Uterus (tissue), 4 donors: Measurements from ENCODE around the gene RETSAT. TPM values are rescaled to one million over a fixed set of nuclear protein-coding genes. Genes with fewer than 3 reads are reported as not detected.

Experiments
- DNase-seq, 2 donors: peaks; one replicate each; pipeline ENCODE4 v3.0.0-alpha.2; 2019 to 2020
- H3K27ac ChIP-seq, 2 donors: fragments of 200-600 bp; sonication (generic); 1 replicate in 1 of 2; 2 replicates in 1 of 2; pipeline ENCODE4 v1.5.1; 2016 to 2018
- H3K27me3 ChIP-seq, 2 donors: fragments of 200-600 bp; sonication (generic); one replicate each; pipeline ENCODE4 v1.5.1; 2018 to 2019; ENCODE audit warnings: control low read depth in 1 of 2
- H3K36me3 ChIP-seq, 2 donors: fragments of 200-600 bp; sonication (generic); one replicate each; pipeline ENCODE4 v1.5.1; 2019; ENCODE audit warnings: control low read depth in 1 of 2
- H3K4me1 ChIP-seq, 2 donors: fragments of 200-600 bp; sonication (generic); one replicate each; pipeline ENCODE4 v1.5.1; 2018 to 2019; ENCODE audit warnings: control low read depth in 1 of 2
- H3K4me3 ChIP-seq, 2 donors: fragments of 200-600 bp; sonication (generic); 1 replicate in 1 of 2; 2 replicates in 1 of 2; pipeline ENCODE4 v1.5.1; 2018 to 2019; ENCODE audit warnings: mild to moderate bottlenecking in 1 of 2
- H3K9me3 ChIP-seq, 2 donors: fragments of 200-600 bp; sonication (generic); one replicate each; pipeline ENCODE4 v1.5.1; 2019; ENCODE audit warnings: control low read depth in 1 of 2
- POLR2A ChIP-seq, 2 donors: fragments of 450-650 bp; IDR thresholded peaks; one replicate each; pipeline ENCODE4 v1.6.1; 2016; ENCODE audit warnings: antibody characterized with exemption in 2 of 2, mild to moderate bottlenecking in 1 of 2, moderate library complexity in 1 of 2
- intact Hi-C: fragments of 100-400 bp; cut with DNase I; formaldehyde crosslinking; loops from one replicate; pipeline ENCODE4 v1.15.1; 2023; ENCODE audit warnings: low total_unique reads
- total RNA-seq, 4 donors: library from RNA; depleted of rRNA in 3 of 4; stranded (reverse); fragments of >200 nt in 3 of 4; gene quantifications; one replicate each; pipeline versions ENCODE4 v1.1.0 to v1.2.4, GENCODE V29; 2014 to 2023
- TF ChIP-seq, protein P1 (sequence below), 4 experiments: fragments of 200-600 bp in 2 of 4; fragments of 450-650 bp in 2 of 4; sonication (generic) in 2 of 4; IDR thresholded peaks; one replicate each; pipeline ENCODE4 v1.5.1; 2016 to 2019; ENCODE audit warnings: antibody characterized with exemption in 4 of 4, mild to moderate bottlenecking in 2 of 4, moderate library complexity in 1 of 4
- donor health status: DM: yes; HTN: yes; CAD: no.

Gene RETSAT
- total RNA-seq, 4 donors from 2014 or later = 28.0 to 34.1 (median 31.9) TPM

DNA sequence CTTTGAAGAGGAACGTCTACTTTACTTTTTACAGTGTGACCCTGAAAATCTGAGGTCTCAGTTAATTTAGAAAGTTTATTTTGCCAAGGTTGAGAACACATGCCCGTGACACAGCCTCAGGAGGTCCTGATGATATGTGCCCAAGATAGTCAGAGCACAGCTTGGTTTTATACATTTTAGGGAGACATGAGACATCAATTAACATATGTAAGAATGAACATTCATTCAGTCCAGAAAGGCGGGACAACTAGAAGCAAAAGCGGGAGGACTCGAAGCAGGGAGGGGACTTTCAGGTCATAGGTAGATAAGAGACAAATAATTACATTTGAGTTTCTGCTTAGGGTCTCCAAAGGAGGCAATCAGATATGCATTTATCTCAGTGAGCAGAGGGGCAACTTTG lies 23.9 kb upstream of the RETSAT start:
- intact Hi-C loops = no loop called here
- H3K4me1 ChIP-seq = no peaks in the 10 kb centered on the region
- H3K4me3 ChIP-seq = no peak overlapping the region
- no peaks in the 10 kb centered on the region for H3K27me3 ChIP-seq
- H3K9me3 ChIP-seq = no peaks in the 10 kb centered on the region
- H3K27ac ChIP-seq = no peak overlapping the region
- no peak for TF ChIP-seq POLR2A (IDR thresholded peaks at IDR 0.05)
- TF ChIP-seq, protein P1, sequence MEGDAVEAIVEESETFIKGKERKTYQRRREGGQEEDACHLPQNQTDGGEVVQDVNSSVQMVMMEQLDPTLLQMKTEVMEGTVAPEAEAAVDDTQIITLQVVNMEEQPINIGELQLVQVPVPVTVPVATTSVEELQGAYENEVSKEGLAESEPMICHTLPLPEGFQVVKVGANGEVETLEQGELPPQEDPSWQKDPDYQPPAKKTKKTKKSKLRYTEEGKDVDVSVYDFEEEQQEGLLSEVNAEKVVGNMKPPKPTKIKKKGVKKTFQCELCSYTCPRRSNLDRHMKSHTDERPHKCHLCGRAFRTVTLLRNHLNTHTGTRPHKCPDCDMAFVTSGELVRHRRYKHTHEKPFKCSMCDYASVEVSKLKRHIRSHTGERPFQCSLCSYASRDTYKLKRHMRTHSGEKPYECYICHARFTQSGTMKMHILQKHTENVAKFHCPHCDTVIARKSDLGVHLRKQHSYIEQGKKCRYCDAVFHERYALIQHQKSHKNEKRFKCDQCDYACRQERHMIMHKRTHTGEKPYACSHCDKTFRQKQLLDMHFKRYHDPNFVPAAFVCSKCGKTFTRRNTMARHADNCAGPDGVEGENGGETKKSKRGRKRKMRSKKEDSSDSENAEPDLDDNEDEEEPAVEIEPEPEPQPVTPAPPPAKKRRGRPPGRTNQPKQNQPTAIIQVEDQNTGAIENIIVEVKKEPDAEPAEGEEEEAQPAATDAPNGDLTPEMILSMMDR (IDR thresholded peaks at IDR 0.05) = no peak
- no peaks in the 10 kb centered on the region for H3K36me3 ChIP-seq
- no peak for DNase-seq

DNA sequence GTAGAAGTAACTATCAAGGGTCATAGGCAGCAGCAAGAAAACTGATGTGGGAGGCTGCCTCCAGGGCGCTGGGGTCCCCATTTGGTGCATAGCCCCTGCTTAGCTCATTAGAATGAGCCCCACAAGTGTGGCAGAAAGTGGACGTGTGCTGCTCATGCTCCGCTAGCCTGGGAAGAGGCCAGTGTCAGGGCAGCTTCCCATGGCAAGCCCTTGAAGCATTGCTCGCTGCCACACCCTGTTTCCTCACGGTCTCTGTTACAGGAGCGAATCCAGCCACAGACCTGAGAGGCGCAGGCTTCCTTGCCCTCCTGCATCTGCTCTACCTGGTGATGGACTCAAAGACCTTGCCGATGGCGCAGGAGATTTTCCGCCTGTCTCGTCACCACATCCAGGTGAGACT lies 22.8 kb upstream of the RETSAT start:
- intact Hi-C loops = no loop called here
- Histone ChIP-seq H3K9me3 (no peaks in the 10 kb centered on the region), H3K4me1 (no peaks in the 10 kb centered on the region), H3K36me3 (no peaks in the 10 kb centered on the region), H3K4me3 (no peak overlapping the region), H3K27ac (no peak overlapping the region), H3K27me3 (no peaks in the 10 kb centered on the region)
- DNase-seq = no peak
- TF ChIP-seq, protein P1 (IDR thresholded peaks at IDR 0.05) = no peak
- TF ChIP-seq POLR2A (IDR thresholded peaks at IDR 0.05) = no peak

DNA sequence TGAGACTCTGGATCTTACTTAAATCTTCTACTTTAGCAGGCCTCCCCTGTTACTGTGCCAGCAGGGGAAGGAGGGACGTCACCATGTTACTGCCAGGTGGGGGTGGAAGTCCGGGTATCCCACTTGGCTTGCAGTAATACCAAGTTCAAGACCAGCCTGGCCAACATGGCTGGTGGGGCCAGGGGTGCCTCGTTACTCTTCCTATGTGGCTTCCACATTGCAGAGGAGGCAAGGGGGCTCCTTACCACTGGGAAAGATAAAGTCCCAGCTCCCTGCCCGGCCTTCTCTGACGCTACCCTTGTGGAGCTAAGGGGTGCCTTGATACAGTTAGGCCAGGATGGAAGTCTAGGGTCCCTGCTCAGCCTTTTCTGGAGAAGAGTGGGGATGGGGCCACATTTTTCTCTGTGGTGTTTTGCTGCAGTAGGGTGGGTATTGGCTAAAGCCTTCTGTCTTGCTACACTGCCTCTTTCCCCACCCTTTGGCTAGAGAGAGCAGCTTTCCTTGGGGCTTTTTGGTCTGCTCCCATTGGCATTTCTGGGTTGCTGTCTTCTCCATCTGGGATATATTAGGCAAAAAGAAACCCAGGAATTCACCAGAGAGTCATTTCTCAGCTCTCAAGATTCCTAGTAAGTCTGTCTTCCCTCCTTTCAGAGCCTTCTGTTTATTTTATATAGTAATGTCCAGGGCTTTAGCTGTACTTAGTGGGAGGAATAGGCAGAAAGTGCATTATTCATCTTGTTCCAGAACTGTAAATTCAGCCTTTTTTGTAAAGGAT lies 22.1 kb upstream of the RETSAT start:
- intact Hi-C loops = no loop called here
- no peaks in the 10 kb centered on the region for H3K9me3 ChIP-seq
- H3K4me1 ChIP-seq = no peaks in the 10 kb centered on the region
- DNase-seq = no peak
- H3K27me3 ChIP-seq = no peaks in the 10 kb centered on the region
- H3K36me3 ChIP-seq = no peaks in the 10 kb centered on the region
- no peak overlapping the region for H3K27ac ChIP-seq
- no peak for TF ChIP-seq POLR2A (IDR thresholded peaks at IDR 0.05)
- TF ChIP-seq, protein P1 (IDR thresholded peaks at IDR 0.05) = no peak
- H3K4me3 ChIP-seq = no peak overlapping the region

DNA sequence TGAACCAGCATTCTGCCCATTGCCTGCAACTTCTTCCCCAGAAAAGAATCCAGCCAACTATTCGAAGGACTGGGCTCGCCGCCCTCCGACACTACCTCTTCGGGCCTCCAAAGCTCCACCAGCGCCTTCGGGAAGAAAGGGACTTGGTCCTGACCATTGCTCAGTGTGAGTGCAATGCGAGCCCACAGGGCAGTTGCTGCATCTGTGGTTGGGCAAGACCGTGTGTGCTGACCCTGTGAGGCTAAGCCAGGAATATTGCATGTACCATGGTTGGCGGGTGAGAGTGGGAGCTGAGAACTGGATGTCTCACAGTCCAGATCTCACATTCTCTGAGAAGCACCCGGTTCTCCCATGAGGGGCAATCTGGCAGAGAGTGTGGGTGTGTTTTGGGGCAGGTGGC lies 16.7 kb upstream of the RETSAT start:
- TF ChIP-seq POLR2A (IDR thresholded peaks at IDR 0.05) = no peak
- TF ChIP-seq, protein P1 (IDR thresholded peaks at IDR 0.05) = no peak
- Histone ChIP-seq H3K27ac (no peak overlapping the region), H3K36me3 (no peaks in the 10 kb centered on the region), H3K27me3 (no peaks in the 10 kb centered on the region), H3K4me3 (no peak overlapping the region), H3K9me3 (no peaks in the 10 kb centered on the region), H3K4me1 (no peaks in the 10 kb centered on the region)
- intact Hi-C loops = no loop called here
- no peak for DNase-seq

DNA sequence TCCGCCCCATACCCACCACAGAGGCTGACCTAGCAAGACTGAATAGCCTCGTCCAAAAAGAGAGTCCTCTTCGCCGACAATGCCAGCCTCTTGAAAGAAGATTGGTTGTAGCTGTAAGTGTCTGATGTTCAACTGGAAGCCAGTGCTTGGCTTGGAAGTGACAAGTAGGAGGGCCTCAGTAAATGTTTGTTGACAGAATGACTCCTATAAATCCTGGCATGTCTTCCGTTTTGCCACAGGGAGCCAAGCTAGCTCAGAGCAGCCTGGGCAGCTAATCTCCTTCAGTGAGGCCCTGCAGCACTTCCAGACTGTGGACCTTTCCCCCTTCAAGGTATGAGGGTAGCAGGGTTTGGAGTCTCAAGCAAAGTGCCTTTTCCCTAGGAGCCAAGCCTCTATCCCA lies 15.2 kb upstream of the RETSAT start:
- TF ChIP-seq, protein P1 (IDR thresholded peaks at IDR 0.05) = no peak
- TF ChIP-seq POLR2A (IDR thresholded peaks at IDR 0.05) = no peak
- intact Hi-C loops = no loop called here
- no peak for DNase-seq
- Histone ChIP-seq H3K27ac (no peak overlapping the region), H3K9me3 (no peaks in the 10 kb centered on the region), H3K4me1 (no peaks in the 10 kb centered on the region), H3K4me3 (no peak overlapping the region), H3K36me3 (no peaks in the 10 kb centered on the region), H3K27me3 (no peaks in the 10 kb centered on the region)
